GM19328 (cell line): Measurements from ENCODE around the gene VPS33B.
A peak's percentile ranks its signal among the peaks of the same experiment; 100 is the strongest.
"Not testable (repeated sequence)": the region's sequence is repeated elsewhere in the genome, so short reads cannot be mapped to it uniquely, and the experiment has no call there.

Experiments
- ATAC-seq: cut with Tn5 transposase; IDR thresholded peaks from one replicate; pipeline ENCODE4 v1.9.1; 2021; ENCODE audit warnings: mild to moderate bottlenecking, moderate library complexity; ENCODE audit not compliant: unreplicated experiment

Gene VPS33B

GRCh38 chr15:91022075-91022831, at the start of gene VPS33B:
VPS33B (minus strand) TSS chr15:91022594; CDS start chr15:91022249, 345 bp downstream.
- peak; percentile 66 for ATAC-seq

- no peak for ATAC-seq
Observed at GRCh38 chr15:91072161-91072560, 49.8 kb upstream of the VPS33B start.

GRCh38 chr15:91070872-91071271, 48.5 kb upstream of the VPS33B start:
- no peak for ATAC-seq

- no peak for ATAC-seq
Observed at GRCh38 chr15:91068966-91069365, 46.6 kb upstream of the VPS33B start.

GRCh38 chr15:91068436-91068835, 46.0 kb upstream of the VPS33B start:
- ATAC-seq, result no peak

- no peak for ATAC-seq
Observed at GRCh38 chr15:91067036-91067435, 44.6 kb upstream of the VPS33B start.

GRCh38 chr15:91065505-91065904, 43.1 kb upstream of the VPS33B start:
- ATAC-seq, result no peak

GRCh38 chr15:91061997-91062396, 39.6 kb upstream of the VPS33B start:
- ATAC-seq, result no peak

- no peak for ATAC-seq
Observed at GRCh38 chr15:91061230-91061629, 38.8 kb upstream of the VPS33B start.

GRCh38 chr15:91055548-91056331, 33.3 kb upstream of the VPS33B start:
- ATAC-seq, result no peak

- ATAC-seq, result no peak
Observed at GRCh38 chr15:91054816-91055215, 32.4 kb upstream of the VPS33B start.

GRCh38 chr15:91051248-91051647, 28.9 kb upstream of the VPS33B start:
- ATAC-seq, result no peak

- no peak for ATAC-seq
Observed at GRCh38 chr15:91050128-91050455, 27.7 kb upstream of the VPS33B start.

- no peak for ATAC-seq
Observed at GRCh38 chr15:91049378-91050127, 27.2 kb upstream of the VPS33B start.

- no peak for ATAC-seq
Observed at GRCh38 chr15:91047545-91048199, 25.3 kb upstream of the VPS33B start.

GRCh38 chr15:91046056-91046455, 23.7 kb upstream of the VPS33B start:
- ATAC-seq, result not testable (repeated sequence)

- ATAC-seq, result no peak
Observed at GRCh38 chr15:91045065-91045464, 22.7 kb upstream of the VPS33B start.

- no peak for ATAC-seq
Observed at GRCh38 chr15:91043202-91043874, 20.9 kb upstream of the VPS33B start.

GRCh38 chr15:91040856-91041255, 18.5 kb upstream of the VPS33B start:
- no peak for ATAC-seq

- ATAC-seq, result no peak
Observed at GRCh38 chr15:91039996-91040395, 17.6 kb upstream of the VPS33B start.
